ENCODE data around the gene COMMD2. TPM values are rescaled to one million over a fixed set of nuclear protein-coding genes. Genes with fewer than 3 reads are reported as not detected.

COMMD2 gene
- polyA plus RNA-seq, 1 experiment, result 56.0 TPM

DNA sequence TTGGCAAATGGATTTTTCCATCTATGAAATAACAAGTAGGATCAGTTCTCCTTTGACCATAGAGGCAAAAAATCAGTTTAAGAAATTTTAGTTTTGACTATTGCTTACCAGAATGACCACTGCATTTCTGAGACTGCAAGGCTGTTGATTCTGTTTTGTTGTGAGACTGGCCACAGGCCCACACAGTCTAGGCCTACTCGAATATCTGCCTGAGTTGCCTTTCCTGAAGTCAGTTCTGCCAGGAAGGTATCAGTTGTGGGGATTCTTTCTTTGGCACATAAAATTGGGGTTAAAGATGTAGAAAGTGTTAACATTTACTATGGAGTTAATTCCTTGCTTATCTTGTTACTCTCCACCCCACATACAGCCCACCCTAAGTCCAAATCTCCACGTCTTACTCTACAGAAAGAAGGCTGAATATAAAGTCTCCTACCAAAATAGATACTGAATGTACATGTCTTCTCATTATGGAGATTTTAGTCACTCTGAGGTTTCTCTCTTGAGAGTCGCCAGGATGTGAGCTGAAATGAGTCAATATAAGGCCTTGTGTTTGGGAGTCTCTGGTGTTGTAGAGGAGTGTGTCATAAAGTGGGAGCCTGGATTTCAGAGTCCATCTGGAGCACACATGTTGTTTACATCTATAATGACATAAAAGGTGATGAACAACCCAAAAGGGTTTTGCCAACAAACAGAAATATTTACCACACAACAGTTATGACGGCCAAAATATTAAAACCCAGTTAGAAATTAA lies 49.4 kb downstream of the COMMD2 start:
- peak overlapping the region; percentile 84 for H3K27ac ChIP-seq (ENCODE audit: low read depth, low read length)
- POLR2A ChIA-PET, result interaction anchor here (1.2 to 1.4 kb wide), 2 partner anchors 45 to 149 kb away, joined by 3 to 4 read pairs; partner anchors contain the start of gene WWTR1

DNA sequence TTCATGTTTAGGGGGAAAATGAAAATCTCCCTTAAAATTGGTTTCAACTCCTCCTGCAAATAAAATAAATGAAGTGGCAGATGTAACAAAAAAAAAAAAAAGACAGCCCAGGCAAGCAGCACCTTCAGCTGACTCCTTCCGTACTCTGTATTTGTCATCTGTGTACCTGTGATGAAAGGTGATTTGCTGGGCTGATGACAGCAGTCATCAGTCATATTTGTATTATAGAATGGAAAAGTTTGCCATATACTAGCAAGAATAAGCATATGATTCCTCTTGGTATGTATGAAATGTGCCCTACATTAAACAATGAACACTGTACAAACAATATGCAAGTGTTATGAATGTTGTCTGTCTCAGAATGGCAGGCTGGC lies 50.3 kb downstream of the COMMD2 start:
- ChIA-PET CTCF (interaction anchor here (1.5 kb wide), 1 partner anchor 16 kb away, joined by 5 read pairs; no protein-coding TSS in a partner anchor), POLR2A (no interaction called here)
- H3K4me3 ChIP-seq (ENCODE audit: low read depth, low read length), result no peak overlapping the region
- H3K9me3 ChIP-seq (ENCODE audit: control insufficient read depth, insufficient read depth, low read length), result peaks cover 13% of the 10 kb centered on the region; the same call in 1 of the 2 replicates
- H3K27ac ChIP-seq (ENCODE audit: low read depth, low read length), result no peak overlapping the region
- DNase-seq (ENCODE audit: low read depth, low spot score), result no peak
- no peaks in the 10 kb centered on the region for H3K27me3 ChIP-seq (ENCODE audit: control insufficient read depth, insufficient read depth, low read length)
- TF ChIP-seq, protein P1, sequence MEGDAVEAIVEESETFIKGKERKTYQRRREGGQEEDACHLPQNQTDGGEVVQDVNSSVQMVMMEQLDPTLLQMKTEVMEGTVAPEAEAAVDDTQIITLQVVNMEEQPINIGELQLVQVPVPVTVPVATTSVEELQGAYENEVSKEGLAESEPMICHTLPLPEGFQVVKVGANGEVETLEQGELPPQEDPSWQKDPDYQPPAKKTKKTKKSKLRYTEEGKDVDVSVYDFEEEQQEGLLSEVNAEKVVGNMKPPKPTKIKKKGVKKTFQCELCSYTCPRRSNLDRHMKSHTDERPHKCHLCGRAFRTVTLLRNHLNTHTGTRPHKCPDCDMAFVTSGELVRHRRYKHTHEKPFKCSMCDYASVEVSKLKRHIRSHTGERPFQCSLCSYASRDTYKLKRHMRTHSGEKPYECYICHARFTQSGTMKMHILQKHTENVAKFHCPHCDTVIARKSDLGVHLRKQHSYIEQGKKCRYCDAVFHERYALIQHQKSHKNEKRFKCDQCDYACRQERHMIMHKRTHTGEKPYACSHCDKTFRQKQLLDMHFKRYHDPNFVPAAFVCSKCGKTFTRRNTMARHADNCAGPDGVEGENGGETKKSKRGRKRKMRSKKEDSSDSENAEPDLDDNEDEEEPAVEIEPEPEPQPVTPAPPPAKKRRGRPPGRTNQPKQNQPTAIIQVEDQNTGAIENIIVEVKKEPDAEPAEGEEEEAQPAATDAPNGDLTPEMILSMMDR (IDR thresholded peaks at IDR 0.05; ENCODE audit: low read depth, low read length), result no peak

More for the DNA sequence above, 49.4 kb downstream of the COMMD2 start:
- no peak overlapping the region for H3K4me3 ChIP-seq (ENCODE audit: low read depth, low read length)
- H3K9me3 ChIP-seq (ENCODE audit: control insufficient read depth, insufficient read depth, low read length), result peaks cover 10% of the 10 kb centered on the region; the same call in 1 of the 2 replicates
- peak; percentile 79 for DNase-seq (ENCODE audit: low read depth, low spot score)
- CTCF ChIA-PET, result interaction anchor here (1.1 to 1.5 kb wide), 2 partner anchors 15 to 106 kb away, joined by 3 to 5 read pairs (median 5); no protein-coding TSS in a partner anchor
- no peaks in the 10 kb centered on the region for H3K27me3 ChIP-seq (ENCODE audit: control insufficient read depth, insufficient read depth, low read length)
- TF ChIP-seq, protein P1 (IDR thresholded peaks at IDR 0.05; ENCODE audit: low read depth, low read length), result no peak

DNA sequence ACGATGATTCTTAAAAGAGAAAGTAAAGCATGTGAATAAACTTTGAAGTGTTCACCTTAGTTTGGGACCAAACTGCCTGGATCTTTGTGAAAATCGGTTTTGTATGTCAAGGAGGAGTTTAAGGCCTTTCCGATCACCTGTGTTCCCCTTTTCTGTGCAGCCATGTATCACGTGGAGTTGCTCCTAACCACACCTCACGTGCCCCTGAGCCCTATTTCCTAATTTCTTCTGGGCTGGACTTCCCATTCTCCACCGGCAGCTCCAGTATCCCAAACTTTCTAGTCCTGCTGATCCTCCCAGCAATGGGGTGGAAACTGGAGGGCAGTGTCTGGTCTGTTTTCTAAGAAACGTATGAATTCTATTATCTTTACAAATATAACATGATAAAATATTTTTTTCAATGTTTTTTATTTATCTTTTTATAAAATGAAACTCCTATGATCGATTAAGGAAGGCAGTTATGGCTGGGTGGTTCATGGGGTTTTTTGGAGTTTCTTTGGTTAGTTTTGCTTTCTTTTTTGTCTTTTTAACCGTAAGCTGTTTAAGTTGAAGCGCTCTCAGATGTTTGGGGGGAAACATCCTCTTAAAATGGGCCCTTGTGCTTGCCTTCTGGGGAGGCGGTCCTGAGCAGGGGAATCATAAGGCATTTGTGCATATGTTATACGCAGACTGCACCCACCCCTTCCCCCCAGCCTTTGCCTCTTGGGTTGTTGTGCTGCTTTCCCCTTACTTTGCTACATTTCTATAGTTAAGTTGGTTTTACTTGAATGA lies 50.9 kb downstream of the COMMD2 start:
- H3K9me3 ChIP-seq (ENCODE audit: control insufficient read depth, insufficient read depth, low read length), result peaks cover 13% of the 10 kb centered on the region; the same call in 1 of the 2 replicates
- ChIA-PET POLR2A (no interaction called here), CTCF (interaction anchor here (1.5 kb wide), 1 partner anchor 16 kb away, joined by 5 read pairs; no protein-coding TSS in a partner anchor)
- no peak overlapping the region for H3K4me3 ChIP-seq (ENCODE audit: low read depth, low read length)
- H3K27me3 ChIP-seq (ENCODE audit: control insufficient read depth, insufficient read depth, low read length), result no peaks in the 10 kb centered on the region
- H3K27ac ChIP-seq (ENCODE audit: low read depth, low read length), result no peak overlapping the region
- no peak for DNase-seq (ENCODE audit: low read depth, low spot score)
- TF ChIP-seq, protein P1 (IDR thresholded peaks at IDR 0.05; ENCODE audit: low read depth, low read length), result no peak

Small RNAs within 50 kb of the gene (small RNA-seq; reads per million reads assigned to genes)
- gene RNU6-507P (ENCODE audit: insufficient read length, low read depth), result not detected

Other genes with a start within 250 kb of the COMMD2 start
- 161 and 164 TPM in 2 replicates for gene WWTR1, start 94.5 kb downstream of the COMMD2 start, polyA plus RNA-seq (2011; rRNA removed)
- gene ANKUB1, start 40.1 kb upstream of the COMMD2 start, polyA plus RNA-seq (2011; rRNA removed), result not detected in 2 replicates
- 31.4 and 46.3 TPM in 2 replicates for gene RNF13, start 60.7 kb upstream of the COMMD2 start, polyA plus RNA-seq (2011; rRNA removed)
- 467 and 659 TPM in 2 replicates for gene PFN2, start 218.4 kb upstream of the COMMD2 start, polyA plus RNA-seq (2011; rRNA removed)

Measured in AG04450 (cell line).